ENCODE data around the gene DCK. TPM values are rescaled to one million over a fixed set of nuclear protein-coding genes. Genes with fewer than 3 reads are reported as not detected.
A peak's percentile ranks its signal among the peaks of the same experiment; 100 is the strongest.
"Not testable (repeated sequence)": the region's sequence is repeated elsewhere in the genome, so short reads cannot be mapped to it uniquely, and the experiment has no call there.

Gene DCK
- total RNA-seq, 1 donor from 2014 or later: 32.6 TPM

DNA sequence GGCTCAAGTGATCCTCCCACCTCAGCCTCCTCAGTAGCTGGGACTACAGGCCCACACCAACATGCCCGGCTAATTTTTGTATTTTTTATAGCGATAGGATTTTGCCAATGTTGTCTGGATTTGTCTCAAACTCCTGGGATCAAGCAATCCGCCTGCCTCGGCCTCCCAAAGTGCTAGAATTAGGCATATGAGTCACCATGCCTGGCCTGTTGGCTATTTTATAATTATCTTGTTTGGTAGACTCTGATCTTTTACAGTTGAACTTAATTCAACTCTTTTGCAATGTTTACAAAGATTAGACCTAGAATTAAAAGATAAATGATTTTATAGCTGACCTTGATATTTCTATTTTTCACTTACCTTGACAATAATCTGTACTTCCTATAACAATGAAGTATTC is 18.0 kb downstream of the DCK start:
- Mint-ChIP-seq H3K27ac (no peak overlapping the region), H3K9me3 (no peaks in the 10 kb centered on the region), H3K36me3 (ENCODE audit: low read depth) (peaks cover 47% of the 10 kb centered on the region), H3K27me3 (no peaks in the 10 kb centered on the region), H3K4me1 (peaks cover 60% of the 10 kb centered on the region), H3K4me3 (no peak overlapping the region)
- TF ChIP-seq, protein P1, sequence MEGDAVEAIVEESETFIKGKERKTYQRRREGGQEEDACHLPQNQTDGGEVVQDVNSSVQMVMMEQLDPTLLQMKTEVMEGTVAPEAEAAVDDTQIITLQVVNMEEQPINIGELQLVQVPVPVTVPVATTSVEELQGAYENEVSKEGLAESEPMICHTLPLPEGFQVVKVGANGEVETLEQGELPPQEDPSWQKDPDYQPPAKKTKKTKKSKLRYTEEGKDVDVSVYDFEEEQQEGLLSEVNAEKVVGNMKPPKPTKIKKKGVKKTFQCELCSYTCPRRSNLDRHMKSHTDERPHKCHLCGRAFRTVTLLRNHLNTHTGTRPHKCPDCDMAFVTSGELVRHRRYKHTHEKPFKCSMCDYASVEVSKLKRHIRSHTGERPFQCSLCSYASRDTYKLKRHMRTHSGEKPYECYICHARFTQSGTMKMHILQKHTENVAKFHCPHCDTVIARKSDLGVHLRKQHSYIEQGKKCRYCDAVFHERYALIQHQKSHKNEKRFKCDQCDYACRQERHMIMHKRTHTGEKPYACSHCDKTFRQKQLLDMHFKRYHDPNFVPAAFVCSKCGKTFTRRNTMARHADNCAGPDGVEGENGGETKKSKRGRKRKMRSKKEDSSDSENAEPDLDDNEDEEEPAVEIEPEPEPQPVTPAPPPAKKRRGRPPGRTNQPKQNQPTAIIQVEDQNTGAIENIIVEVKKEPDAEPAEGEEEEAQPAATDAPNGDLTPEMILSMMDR (IDR thresholded peaks at IDR 0.05): no peak
- no peak for DNase-seq
- intact Hi-C loops (cut with micrococcal nuclease): no loop called here
- ATAC-seq (ENCODE audit: low read depth): no peak
- POLR2A ChIA-PET: interaction anchor here (9.2 kb wide), 1 partner anchor 16 kb away, joined by 203 read pairs; the partner anchor contains the start of gene DCK
- CTCF ChIA-PET: interaction anchor here (6.9 kb wide), 1 partner anchor 16 kb away, joined by 86 read pairs; the partner anchor contains the start of gene DCK

DNA sequence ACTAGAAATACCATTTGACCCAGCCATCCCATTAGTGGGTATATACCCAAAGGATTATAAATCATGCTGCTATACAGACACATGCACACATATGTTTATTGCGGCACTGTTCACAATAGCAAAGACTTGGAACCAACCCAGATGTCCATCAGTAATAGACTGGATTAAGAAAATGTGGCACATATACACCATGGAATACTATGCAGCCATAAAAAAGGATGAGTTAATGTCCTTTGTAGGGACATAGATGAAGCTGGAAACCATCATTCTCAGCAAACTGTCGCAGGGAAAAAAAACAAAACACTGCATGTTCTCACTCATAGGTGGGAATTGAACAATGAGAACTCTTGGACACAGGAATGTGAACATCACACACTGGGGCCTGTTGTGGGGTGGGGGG is 23.9 kb downstream of the DCK start:
- POLR2A ChIA-PET; H3K27me3 Mint-ChIP-seq; H3K4me3 Mint-ChIP-seq; intact Hi-C loops (cut with micrococcal nuclease); CTCF ChIA-PET; ATAC-seq (ENCODE audit: low read depth); H3K27ac Mint-ChIP-seq; H3K9me3 Mint-ChIP-seq; DNase-seq: not testable (repeated sequence)
- peaks cover 27% of the 10 kb centered on the region for H3K4me1 Mint-ChIP-seq
- H3K36me3 Mint-ChIP-seq (ENCODE audit: low read depth): peaks cover 50% of the 10 kb centered on the region

DNA sequence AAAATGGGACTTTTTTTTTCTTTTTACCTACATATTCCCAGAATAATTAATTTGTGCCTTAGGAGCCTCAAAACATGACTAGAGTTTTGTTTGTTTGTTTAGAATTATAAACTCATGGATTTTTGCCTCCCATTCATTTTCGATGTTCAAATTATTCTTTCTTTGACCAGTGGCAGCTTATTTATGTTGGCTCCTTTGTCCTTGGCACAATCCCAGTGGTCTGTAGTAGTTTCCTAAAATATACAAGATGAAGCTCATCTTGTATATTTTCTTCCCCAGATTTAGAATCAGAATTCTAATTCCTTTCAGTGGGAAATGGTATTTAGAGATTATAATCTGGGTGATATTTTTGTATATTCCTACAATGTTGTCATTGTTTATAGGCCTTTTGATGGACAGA is 27.2 kb downstream of the DCK start:
- no peaks in the 10 kb centered on the region for H3K9me3 Mint-ChIP-seq
- no peak overlapping the region for H3K27ac Mint-ChIP-seq
- TF ChIP-seq, protein P1 (IDR thresholded peaks at IDR 0.05): no peak
- intact Hi-C loops (cut with micrococcal nuclease): no loop called here
- POLR2A ChIA-PET: no interaction called here
- H3K36me3 Mint-ChIP-seq (ENCODE audit: low read depth): peaks cover 52% of the 10 kb centered on the region
- CTCF ChIA-PET: interaction anchor here (1.5 kb wide), 1 partner anchor 10 kb away, joined by 3 read pairs; no protein-coding TSS in a partner anchor
- H3K27me3 Mint-ChIP-seq: no peaks in the 10 kb centered on the region
- DNase-seq (no peak), ATAC-seq (ENCODE audit: low read depth) (no peak)
- peaks cover 13% of the 10 kb centered on the region for H3K4me1 Mint-ChIP-seq
- H3K4me3 Mint-ChIP-seq: no peak overlapping the region

DNA sequence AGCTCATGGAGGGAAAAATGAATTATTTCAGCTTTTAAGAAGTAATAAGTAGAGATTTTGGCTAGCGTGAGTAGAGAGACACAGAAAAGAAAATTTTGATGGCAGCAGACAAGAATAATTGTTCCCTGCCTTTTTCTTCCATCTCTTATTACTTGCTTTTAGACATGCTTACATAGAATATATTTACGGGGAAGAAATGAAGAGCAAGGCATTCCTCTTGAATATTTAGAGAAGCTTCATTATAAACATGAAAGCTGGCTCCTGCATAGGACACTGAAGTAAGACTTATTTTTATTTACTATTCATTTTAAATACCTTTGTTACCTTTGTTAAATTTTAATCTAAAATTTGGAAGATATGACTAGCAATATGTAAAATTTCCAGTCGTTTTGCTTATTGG is 32.2 kb downstream of the DCK start:
- CTCF ChIA-PET: interaction anchor here (0.6 to 1.8 kb wide), 4 partner anchors 15 to 291 kb away, joined by 3 to 7 read pairs (median 3); partner anchors contain the start of gene DCK
- Mint-ChIP-seq H3K4me1 (peaks cover 3% of the 10 kb centered on the region), H3K4me3 (no peak overlapping the region), H3K27me3 (no peaks in the 10 kb centered on the region), H3K36me3 (ENCODE audit: low read depth) (peaks cover 71% of the 10 kb centered on the region), H3K9me3 (no peaks in the 10 kb centered on the region), H3K27ac (peak overlapping the region; percentile 21)
- no peak for ATAC-seq (ENCODE audit: low read depth)
- intact Hi-C loops (cut with micrococcal nuclease): loop anchor here (2.0 to 5.0 kb wide), 2 partner anchors 43 to 373 kb away; no protein-coding TSS in a partner anchor
- POLR2A ChIA-PET: no interaction called here
- TF ChIP-seq, protein P1 (IDR thresholded peaks at IDR 0.05): no peak
- DNase-seq: no peak

DNA sequence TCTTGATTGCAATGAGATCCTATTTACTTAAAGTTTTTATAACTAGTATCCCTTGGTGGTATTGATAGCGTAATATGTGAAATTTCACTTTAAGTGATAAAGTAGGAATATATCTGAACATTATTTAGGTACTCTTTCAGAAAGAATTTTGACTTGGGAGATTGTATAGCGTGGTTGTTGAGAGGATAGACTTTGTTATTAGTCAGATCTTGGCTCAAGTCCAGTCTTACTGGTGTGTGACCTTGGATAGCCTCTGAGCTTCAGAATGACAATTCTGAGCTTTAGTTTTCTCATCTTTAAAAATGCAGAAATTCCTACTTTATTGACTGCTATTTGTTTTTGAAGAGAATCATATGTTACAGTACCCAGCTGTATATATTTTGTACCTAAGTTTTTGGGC is 32.6 kb downstream of the DCK start:
- intact Hi-C loops (cut with micrococcal nuclease): loop anchor here (5.0 kb wide), 1 partner anchor 44 kb away; no protein-coding TSS in a partner anchor
- DNase-seq (no peak), ATAC-seq (ENCODE audit: low read depth) (no peak)
- Mint-ChIP-seq H3K4me3 (no peak overlapping the region), H3K36me3 (ENCODE audit: low read depth) (peaks cover 74% of the 10 kb centered on the region), H3K4me1 (peaks cover 3% of the 10 kb centered on the region), H3K27me3 (no peaks in the 10 kb centered on the region), H3K27ac (peak overlapping the region; percentile 21), H3K9me3 (no peaks in the 10 kb centered on the region)
- ChIA-PET CTCF (interaction anchor here (0.6 to 1.8 kb wide), 4 partner anchors 16 to 292 kb away, joined by 3 to 7 read pairs (median 3); partner anchors contain the start of gene DCK), POLR2A (no interaction called here)
- TF ChIP-seq, protein P1 (IDR thresholded peaks at IDR 0.05): no peak

Measured in activated B cell treated with CpG ODN at 0.5 μM for 24 hours (primary cell).